Measurements from ENCODE around the gene P2RY14.

P2RY14 gene

GRCh38 chr3:151307583-151308488 lies 29.5 kb upstream of the P2RY14 start:
- no peak overlapping the region for H3K27ac Mint-ChIP-seq
- peaks cover 7% of the 10 kb centered on the region for H3K27me3 Mint-ChIP-seq
- no peaks in the 10 kb centered on the region for H3K9me3 Mint-ChIP-seq
- no peaks in the 10 kb centered on the region for H3K36me3 Mint-ChIP-seq
- ATAC-seq (ENCODE audit: low read depth), result no peak
- H3K4me3 Mint-ChIP-seq, result no peak overlapping the region
- no peaks in the 10 kb centered on the region for H3K4me1 Mint-ChIP-seq
- DNase-seq (ENCODE audit: low spot score in 2 of 2), result no peak

- Mint-ChIP-seq H3K4me3 (no peak overlapping the region), H3K27me3 (peaks cover 10% of the 10 kb centered on the region), H3K36me3 (no peaks in the 10 kb centered on the region), H3K9me3 (no peaks in the 10 kb centered on the region), H3K27ac (no peak overlapping the region), H3K4me1 (no peaks in the 10 kb centered on the region)
- ATAC-seq (ENCODE audit: low read depth), result no peak
- no peak for DNase-seq (ENCODE audit: low spot score in 2 of 2)
Observed at GRCh38 chr3:151307131-151307530, 28.8 kb upstream of the P2RY14 start.

GRCh38 chr3:151306168-151306810 lies 27.9 kb upstream of the P2RY14 start:
- Mint-ChIP-seq H3K9me3 (no peaks in the 10 kb centered on the region), H3K4me3 (no peak overlapping the region), H3K27ac (no peak overlapping the region), H3K36me3 (no peaks in the 10 kb centered on the region), H3K27me3 (peaks cover 13% of the 10 kb centered on the region), H3K4me1 (no peaks in the 10 kb centered on the region)
- ATAC-seq (ENCODE audit: low read depth) (no peak), DNase-seq (ENCODE audit: low spot score in 2 of 2) (no peak)

- Mint-ChIP-seq H3K27me3 (peaks cover 14% of the 10 kb centered on the region), H3K27ac (no peak overlapping the region), H3K4me3 (no peak overlapping the region), H3K36me3 (no peaks in the 10 kb centered on the region), H3K9me3 (no peaks in the 10 kb centered on the region), H3K4me1 (no peaks in the 10 kb centered on the region)
- ATAC-seq (ENCODE audit: low read depth), result no peak
- DNase-seq (ENCODE audit: low spot score in 2 of 2), result no peak
Observed at GRCh38 chr3:151305775-151306151, 27.4 kb upstream of the P2RY14 start.

GRCh38 chr3:151305060-151305774 lies 26.9 kb upstream of the P2RY14 start:
- Mint-ChIP-seq H3K36me3 (no peaks in the 10 kb centered on the region), H3K4me3 (no peak overlapping the region), H3K4me1 (no peaks in the 10 kb centered on the region), H3K27ac (no peak overlapping the region), H3K27me3 (peaks cover 17% of the 10 kb centered on the region), H3K9me3 (no peaks in the 10 kb centered on the region)
- no peak for ATAC-seq (ENCODE audit: low read depth)
- DNase-seq (ENCODE audit: low spot score in 2 of 2), result no peak

- H3K36me3 Mint-ChIP-seq, result no peaks in the 10 kb centered on the region
- H3K4me3 Mint-ChIP-seq, result no peak overlapping the region
- H3K27me3 Mint-ChIP-seq, result peaks cover 21% of the 10 kb centered on the region
- H3K9me3 Mint-ChIP-seq, result no peaks in the 10 kb centered on the region
- no peaks in the 10 kb centered on the region for H3K4me1 Mint-ChIP-seq
- no peak overlapping the region for H3K27ac Mint-ChIP-seq
- no peak for DNase-seq (ENCODE audit: low spot score in 2 of 2)
- no peak for ATAC-seq (ENCODE audit: low read depth)
Observed at GRCh38 chr3:151303751-151304150, 25.4 kb upstream of the P2RY14 start.

- Mint-ChIP-seq H3K9me3 (no peaks in the 10 kb centered on the region), H3K4me1 (no peaks in the 10 kb centered on the region), H3K36me3 (no peaks in the 10 kb centered on the region), H3K27ac (no peak overlapping the region), H3K27me3 (peaks cover 21% of the 10 kb centered on the region), H3K4me3 (no peak overlapping the region)
- no peak for DNase-seq (ENCODE audit: low spot score in 2 of 2)
- no peak for ATAC-seq (ENCODE audit: low read depth)
Observed at GRCh38 chr3:151301787-151302186, 23.4 kb upstream of the P2RY14 start.

- no peak for DNase-seq (ENCODE audit: low spot score in 2 of 2)
- no peaks in the 10 kb centered on the region for H3K9me3 Mint-ChIP-seq
- no peak overlapping the region for H3K4me3 Mint-ChIP-seq
- H3K27me3 Mint-ChIP-seq, result peaks cover 21% of the 10 kb centered on the region
- no peaks in the 10 kb centered on the region for H3K4me1 Mint-ChIP-seq
- no peak overlapping the region for H3K27ac Mint-ChIP-seq
- ATAC-seq (ENCODE audit: low read depth), result no peak
- H3K36me3 Mint-ChIP-seq, result no peaks in the 10 kb centered on the region
Observed at GRCh38 chr3:151300539-151300938, 22.2 kb upstream of the P2RY14 start.

GRCh38 chr3:151299006-151299405 lies 20.7 kb upstream of the P2RY14 start:
- H3K4me1 Mint-ChIP-seq, result no peaks in the 10 kb centered on the region

GRCh38 chr3:151297429-151297828 lies 19.1 kb upstream of the P2RY14 start:
- Mint-ChIP-seq H3K4me3 (no peak overlapping the region), H3K4me1 (no peaks in the 10 kb centered on the region), H3K27ac (no peak overlapping the region), H3K36me3 (no peaks in the 10 kb centered on the region), H3K27me3 (peaks cover 11% of the 10 kb centered on the region), H3K9me3 (no peaks in the 10 kb centered on the region)
- no peak for DNase-seq (ENCODE audit: low spot score in 2 of 2)
- ATAC-seq (ENCODE audit: low read depth), result no peak

More at GRCh38 chr3:151299006-151299405, 20.7 kb upstream of the P2RY14 start:
- Mint-ChIP-seq H3K36me3 (no peaks in the 10 kb centered on the region), H3K27me3 (peaks cover 21% of the 10 kb centered on the region), H3K4me3 (no peak overlapping the region), H3K9me3 (no peaks in the 10 kb centered on the region), H3K27ac (no peak overlapping the region)
- no peak for DNase-seq (ENCODE audit: low spot score in 2 of 2)
- ATAC-seq (ENCODE audit: low read depth), result no peak

GRCh38 chr3:151296226-151296625 lies 17.9 kb upstream of the P2RY14 start:
- no peak for DNase-seq (ENCODE audit: low spot score in 2 of 2)
- Mint-ChIP-seq H3K4me1 (no peaks in the 10 kb centered on the region), H3K27ac (no peak overlapping the region), H3K36me3 (no peaks in the 10 kb centered on the region), H3K9me3 (no peaks in the 10 kb centered on the region), H3K27me3 (peaks cover 8% of the 10 kb centered on the region), H3K4me3 (no peak overlapping the region)
- ATAC-seq (ENCODE audit: low read depth), result no peak

- ATAC-seq (ENCODE audit: low read depth) (no peak), DNase-seq (ENCODE audit: low spot score in 2 of 2) (no peak)
- Mint-ChIP-seq H3K27me3 (no peaks in the 10 kb centered on the region), H3K27ac (no peak overlapping the region), H3K4me1 (no peaks in the 10 kb centered on the region), H3K9me3 (no peaks in the 10 kb centered on the region), H3K4me3 (no peak overlapping the region), H3K36me3 (no peaks in the 10 kb centered on the region)
Observed at GRCh38 chr3:151293127-151293526, 14.8 kb upstream of the P2RY14 start.

GRCh38 chr3:151290673-151291072 lies 12.3 kb upstream of the P2RY14 start:
- Mint-ChIP-seq H3K4me1 (no peaks in the 10 kb centered on the region), H3K27ac (no peak overlapping the region), H3K27me3 (no peaks in the 10 kb centered on the region), H3K4me3 (no peak overlapping the region), H3K9me3 (no peaks in the 10 kb centered on the region), H3K36me3 (no peaks in the 10 kb centered on the region)
- ATAC-seq (ENCODE audit: low read depth) (no peak), DNase-seq (ENCODE audit: low spot score in 2 of 2) (no peak)

- Mint-ChIP-seq H3K27ac (no peak overlapping the region), H3K9me3 (no peaks in the 10 kb centered on the region), H3K4me1 (no peaks in the 10 kb centered on the region), H3K36me3 (no peaks in the 10 kb centered on the region), H3K4me3 (no peak overlapping the region), H3K27me3 (no peaks in the 10 kb centered on the region)
- DNase-seq (ENCODE audit: low spot score in 2 of 2) (no peak), ATAC-seq (ENCODE audit: low read depth) (no peak)
Observed at GRCh38 chr3:151289445-151289844, 11.1 kb upstream of the P2RY14 start.

Data from memory B cell (primary cell).